Activated B cell treated with CpG ODN at 0.5 μM for 24 hours (primary cell): ENCODE measurements around the gene NKAPD1. TPM values are rescaled to one million over a fixed set of nuclear protein-coding genes. Genes with fewer than 3 reads are reported as not detected.
A peak's percentile ranks its signal among the peaks of the same experiment; 100 is the strongest.

Experiments used
- ATAC-seq: fragments of 200-7000 bp; cut with Tn5 transposase; one replicate; pipeline ENCODE4 v1.10.0; 2021; ENCODE audit warnings: low read depth, mild to moderate bottlenecking, moderate library complexity
- CTCF ChIA-PET: fragments of 350-600 bp; sonication (Branson Sonifier 250); formaldehyde crosslinking; loops from one replicate; lab custom pipeline; 2021; ENCODE audit warnings: antibody characterized with exemption; lab: Charles Lee
- POLR2A ChIA-PET: fragments of 350-600 bp; sonication (Branson Sonifier 250); formaldehyde crosslinking; loops from one replicate; lab custom pipeline; 2021; ENCODE audit warnings: antibody characterized with exemption; lab: Charles Lee
- DNase-seq: peaks from one replicate; pipeline ENCODE4 v3.0.0; 2022
- H3K27ac Mint-ChIP-seq: one replicate; pipeline ENCODE4 v1.8.0; 2020; ENCODE audit warnings: mixed read lengths
- H3K27me3 Mint-ChIP-seq: one replicate; pipeline ENCODE4 v1.8.0; 2021; ENCODE audit warnings: mixed read lengths
- H3K36me3 Mint-ChIP-seq: one replicate; pipeline ENCODE4 v1.8.0; 2021; ENCODE audit warnings: low read depth, mixed read lengths
- H3K4me1 Mint-ChIP-seq: one replicate; pipeline ENCODE4 v1.8.0; 2021; ENCODE audit warnings: mixed read lengths
- H3K4me3 Mint-ChIP-seq: one replicate; pipeline ENCODE4 v1.8.0; 2020; ENCODE audit warnings: mild to moderate bottlenecking, mixed read lengths
- H3K9me3 Mint-ChIP-seq: one replicate; pipeline ENCODE4 v1.8.0; 2020; ENCODE audit warnings: mixed read lengths
- intact Hi-C: fragments of 100-400 bp; cut with micrococcal nuclease; formaldehyde crosslinking; loops from one replicate; pipeline ENCODE4 v1.15.1; 2024
- total RNA-seq: library from RNA; stranded (reverse); gene quantifications from 2 replicates; pipeline ENCODE4 v1.2.3, GENCODE V29; 2022
- TF ChIP-seq, protein P1 (sequence below): fragments of 200-600 bp; IDR thresholded peaks from one replicate; pipeline ENCODE4 v1.8.0; 2022; ENCODE audit warnings: antibody characterized with exemption, mild to moderate bottlenecking

The NKAPD1 gene
- total RNA-seq, 1 donor from 2014 or later = 24.0 TPM

DNA sequence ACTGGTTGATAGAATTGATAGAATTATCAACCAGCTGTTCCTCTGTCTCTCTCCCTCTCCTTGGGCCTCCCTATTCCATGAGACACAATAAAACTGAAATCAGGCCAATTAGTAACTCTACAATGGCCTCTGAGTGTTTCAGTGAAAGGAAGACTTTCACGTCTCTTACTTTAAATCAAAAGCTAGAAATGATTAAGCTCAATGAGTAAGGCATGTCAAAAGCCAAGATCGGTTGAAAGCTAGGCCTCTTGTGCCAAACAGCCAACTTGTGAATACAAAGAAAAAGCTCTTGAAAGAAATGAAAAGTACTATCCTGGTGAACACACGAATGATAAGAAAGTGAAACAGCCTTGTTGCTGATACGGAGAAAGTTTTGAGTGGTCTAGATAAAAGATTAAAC is 16.9 kb upstream of the NKAPD1 start:
- POLR2A ChIA-PET = no interaction called here
- no peaks in the 10 kb centered on the region for H3K9me3 Mint-ChIP-seq
- H3K4me3 Mint-ChIP-seq = no peak overlapping the region
- CTCF ChIA-PET = no interaction called here
- H3K36me3 Mint-ChIP-seq = peaks cover 69% of the 10 kb centered on the region
- H3K4me1 Mint-ChIP-seq = peaks cover 3% of the 10 kb centered on the region
- H3K27me3 Mint-ChIP-seq = no peaks in the 10 kb centered on the region
- ATAC-seq (no peak), DNase-seq (no peak)
- TF ChIP-seq, protein P1, sequence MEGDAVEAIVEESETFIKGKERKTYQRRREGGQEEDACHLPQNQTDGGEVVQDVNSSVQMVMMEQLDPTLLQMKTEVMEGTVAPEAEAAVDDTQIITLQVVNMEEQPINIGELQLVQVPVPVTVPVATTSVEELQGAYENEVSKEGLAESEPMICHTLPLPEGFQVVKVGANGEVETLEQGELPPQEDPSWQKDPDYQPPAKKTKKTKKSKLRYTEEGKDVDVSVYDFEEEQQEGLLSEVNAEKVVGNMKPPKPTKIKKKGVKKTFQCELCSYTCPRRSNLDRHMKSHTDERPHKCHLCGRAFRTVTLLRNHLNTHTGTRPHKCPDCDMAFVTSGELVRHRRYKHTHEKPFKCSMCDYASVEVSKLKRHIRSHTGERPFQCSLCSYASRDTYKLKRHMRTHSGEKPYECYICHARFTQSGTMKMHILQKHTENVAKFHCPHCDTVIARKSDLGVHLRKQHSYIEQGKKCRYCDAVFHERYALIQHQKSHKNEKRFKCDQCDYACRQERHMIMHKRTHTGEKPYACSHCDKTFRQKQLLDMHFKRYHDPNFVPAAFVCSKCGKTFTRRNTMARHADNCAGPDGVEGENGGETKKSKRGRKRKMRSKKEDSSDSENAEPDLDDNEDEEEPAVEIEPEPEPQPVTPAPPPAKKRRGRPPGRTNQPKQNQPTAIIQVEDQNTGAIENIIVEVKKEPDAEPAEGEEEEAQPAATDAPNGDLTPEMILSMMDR = no peak
- intact Hi-C loops = no loop called here
- no peak overlapping the region for H3K27ac Mint-ChIP-seq

DNA sequence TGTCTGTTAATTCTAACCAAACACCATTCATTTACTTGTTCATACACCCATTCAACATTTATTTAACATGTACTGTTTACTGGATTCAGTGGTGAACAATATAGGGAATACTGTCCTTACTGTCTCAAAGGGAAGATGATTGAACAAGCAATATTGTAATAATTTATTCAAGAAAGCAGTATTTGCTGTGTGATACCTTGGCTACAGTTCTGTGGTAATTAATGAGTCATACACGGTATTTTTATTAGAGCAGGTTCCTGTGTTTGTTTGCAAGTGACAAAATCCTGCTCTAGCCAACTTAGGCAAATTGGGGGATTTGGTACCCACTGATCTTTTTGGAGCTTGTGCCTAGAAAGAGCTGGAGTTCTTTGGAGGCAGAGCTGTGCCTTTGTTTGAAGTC is 16.0 kb upstream of the NKAPD1 start:
- ATAC-seq (no peak), DNase-seq (no peak)
- Mint-ChIP-seq H3K27me3 (no peaks in the 10 kb centered on the region), H3K27ac (no peak overlapping the region), H3K4me1 (no peaks in the 10 kb centered on the region), H3K4me3 (no peak overlapping the region), H3K36me3 (peaks cover 72% of the 10 kb centered on the region), H3K9me3 (no peaks in the 10 kb centered on the region)
- intact Hi-C loops = no loop called here
- POLR2A ChIA-PET = interaction anchor here (1.1 kb wide), 1 partner anchor 10 kb away, joined by 7 read pairs; no protein-coding TSS in a partner anchor
- TF ChIP-seq, protein P1 = no peak
- CTCF ChIA-PET = no interaction called here

DNA sequence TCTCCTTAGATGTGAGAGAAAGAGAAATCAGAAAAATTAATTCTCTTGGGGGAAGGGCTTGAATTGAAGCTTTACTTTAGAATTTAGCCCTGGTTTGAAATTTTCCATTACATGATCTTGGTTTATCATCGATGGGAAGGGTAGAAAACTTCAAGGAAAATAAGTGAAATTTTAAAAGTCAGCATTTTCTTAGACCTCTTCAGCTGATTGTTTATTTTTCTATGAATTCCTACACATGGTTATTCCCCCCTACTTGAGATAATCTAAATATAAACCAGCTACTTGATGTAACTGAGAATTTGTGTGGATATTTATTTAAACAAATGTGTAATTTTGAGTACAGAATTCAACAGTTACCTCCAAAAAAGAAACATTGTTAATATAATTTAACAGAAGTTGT is 11.2 kb upstream of the NKAPD1 start:
- ATAC-seq (no peak), DNase-seq (no peak)
- Mint-ChIP-seq H3K27me3 (no peaks in the 10 kb centered on the region), H3K9me3 (no peaks in the 10 kb centered on the region), H3K27ac (no peak overlapping the region), H3K36me3 (peaks cover 44% of the 10 kb centered on the region), H3K4me1 (no peaks in the 10 kb centered on the region), H3K4me3 (no peak overlapping the region)
- CTCF ChIA-PET = no interaction called here
- TF ChIP-seq, protein P1 = no peak
- intact Hi-C loops = no loop called here
- POLR2A ChIA-PET = no interaction called here

DNA sequence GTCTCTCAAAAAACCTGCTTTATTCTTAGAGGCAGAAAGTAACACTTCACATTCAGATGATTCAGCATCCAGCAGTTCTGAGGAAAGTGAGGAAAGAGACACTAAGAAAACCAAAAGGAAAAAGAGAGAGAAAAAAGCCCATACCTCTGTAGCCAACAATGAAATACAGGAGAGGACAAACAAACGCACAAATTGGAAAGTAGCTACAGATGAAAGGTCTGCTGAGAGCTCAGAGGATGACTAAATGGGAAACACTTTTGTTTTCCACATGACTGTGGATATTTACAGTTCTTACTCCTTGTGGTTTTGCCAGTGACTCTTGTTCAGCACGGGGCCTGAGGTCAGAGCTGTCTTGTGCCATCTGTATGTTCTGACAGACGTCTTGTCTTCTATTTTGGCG is 8.6 kb downstream of the NKAPD1 start:
- ATAC-seq = no peak
- CTCF ChIA-PET = no interaction called here
- intact Hi-C loops = no loop called here
- no peaks in the 10 kb centered on the region for H3K27me3 Mint-ChIP-seq
- TF ChIP-seq, protein P1 = no peak
- no peaks in the 10 kb centered on the region for H3K9me3 Mint-ChIP-seq
- H3K4me1 Mint-ChIP-seq = peaks cover 27% of the 10 kb centered on the region
- POLR2A ChIA-PET = interaction anchor here (1.1 kb wide), 1 partner anchor 8 kb away, joined by 3 read pairs; the partner anchor contains the start of genes NKAPD1 and PIH1D2
- no peak for DNase-seq
- H3K36me3 Mint-ChIP-seq = peaks cover 86% of the 10 kb centered on the region
- no peak overlapping the region for H3K4me3 Mint-ChIP-seq
- H3K27ac Mint-ChIP-seq = no peak overlapping the region

DNA sequence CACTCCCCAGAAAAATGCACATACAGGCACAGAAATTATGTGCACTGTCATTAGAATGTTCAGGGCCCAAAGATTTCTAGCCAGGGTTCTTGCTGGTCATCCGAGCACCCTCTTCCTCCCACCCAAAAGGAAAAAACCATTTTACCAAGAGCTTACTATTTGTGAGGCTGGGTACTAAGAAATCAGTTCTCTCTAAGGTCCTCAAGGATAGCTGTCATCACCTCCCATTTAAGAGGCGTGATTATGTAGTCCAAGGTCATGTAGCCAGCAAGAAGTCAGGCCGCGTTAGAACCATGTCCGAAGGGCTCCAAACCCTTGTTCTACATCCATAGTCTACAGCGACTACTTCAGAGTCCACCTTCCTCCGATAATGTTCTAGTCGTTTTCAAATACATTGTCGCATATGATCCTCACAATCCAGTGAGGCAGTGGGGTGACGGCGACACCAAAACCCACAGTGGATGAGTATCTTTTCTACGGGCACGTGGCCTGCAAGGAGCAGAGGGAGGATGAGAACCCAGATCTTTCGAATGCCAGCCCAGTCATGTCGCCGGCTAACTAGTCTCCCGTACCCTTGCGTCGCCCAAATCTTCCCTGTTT is 11.8 kb downstream of the NKAPD1 start:
- Mint-ChIP-seq H3K27ac (peak overlapping the region; percentile 97), H3K4me1 (peaks cover 45% of the 10 kb centered on the region), H3K36me3 (peaks cover 86% of the 10 kb centered on the region), H3K27me3 (no peaks in the 10 kb centered on the region), H3K9me3 (no peaks in the 10 kb centered on the region), H3K4me3 (peak overlapping the region; percentile 100)
- TF ChIP-seq, protein P1 = no peak
- ATAC-seq (peak; percentile 19), DNase-seq (no peak)
- intact Hi-C loops = loop anchor here (1.0 to 5.0 kb wide), 9 partner anchors 12 to 483 kb away; partner anchors contain the start of genes CFAP68, DLAT, FDXACB1 and NKAPD1
- CTCF ChIA-PET = interaction anchor here (0.9 to 2.0 kb wide), 8 partner anchors 83 to 1204 kb away, joined by 3 to 5 read pairs (median 3); no protein-coding TSS in a partner anchor
- POLR2A ChIA-PET = interaction anchor here (0.7 to 2.0 kb wide), 12 partner anchors 8 to 215 kb away, joined by 3 to 20 read pairs (median 4); partner anchors contain the start of genes ALG9, NKAPD1 and PIH1D2
